Upper lobe of left lung (tissue), 6 donors: ENCODE measurements around the gene PTGIR. TPM values are rescaled to one million over a fixed set of nuclear protein-coding genes. Genes with fewer than 3 reads are reported as not detected.

Source experiments
- ATAC-seq, 2 donors: fragments of 200-7000 bp; cut with Tn5 transposase; one replicate each; pipeline ENCODE4 v1.9.1; 2022; ENCODE audit warnings: mild to moderate bottlenecking in 2 of 2, moderate library complexity in 2 of 2; ENCODE audit not compliant: low FRiP score in 2 of 2
- DNase-seq, 2 donors: peaks; one replicate each; pipeline ENCODE4 v3.0.0-alpha.2; 2019 to 2020
- H3K27ac ChIP-seq, 4 donors: fragments of 200-600 bp; sonication (generic); one replicate each; pipeline ENCODE4 v1.5.1; 2016 to 2019
- H3K27me3 ChIP-seq, 4 donors: fragments of 200-600 bp; sonication (generic); one replicate each; pipeline ENCODE4 v1.5.1; 2017 to 2019
- H3K36me3 ChIP-seq, 4 donors: fragments of 200-600 bp; sonication (generic); one replicate each; pipeline ENCODE4 v1.5.1; 2016 to 2019
- H3K4me1 ChIP-seq, 4 donors: fragments of 200-600 bp; sonication (generic); one replicate each; pipeline ENCODE4 v1.5.1; 2018 to 2019
- H3K4me3 ChIP-seq, 4 donors: fragments of 200-600 bp; sonication (generic); one replicate each; pipeline ENCODE4 v1.5.1; 2017 to 2019; ENCODE audit warnings: mild to moderate bottlenecking in 2 of 4, moderate library complexity in 1 of 4
- H3K9me3 ChIP-seq, 4 donors: fragments of 200-600 bp; sonication (generic); one replicate each; pipeline ENCODE4 v1.5.1; 2018 to 2019
- EP300 ChIP-seq, 4 donors: sonication (generic); formaldehyde crosslinking; IDR thresholded peaks; one replicate each; pipeline ENCODE4 v1.5.1; 2017; ENCODE audit warnings: antibody characterized with exemption in 4 of 4, control low read depth in 2 of 4
- POLR2A ChIP-seq, 4 donors: fragments of 450-650 bp; IDR thresholded peaks; one replicate each; pipeline ENCODE4 v1.5.1; 2016 to 2017; ENCODE audit warnings: antibody characterized with exemption in 4 of 4, mild to moderate bottlenecking in 2 of 4
- POLR2AphosphoS5 ChIP-seq, 2 donors: sonication (generic); formaldehyde crosslinking; IDR thresholded peaks; one replicate each; pipeline ENCODE4 v1.5.1; 2017; ENCODE audit warnings: antibody characterized with exemption in 2 of 2
- WGBS, 2 donors: methylation state at CpG; one replicate each; pipeline ENCODE4 v1.1.5; 2017 to 2018; 5-methylcytosine and 5-hydroxymethylcytosine counted together
- total RNA-seq, 6 donors: library from RNA; depleted of rRNA in 4 of 6; stranded (reverse); fragments of >200 nt in 4 of 6; gene quantifications; one replicate each; pipeline versions ENCODE4 v1.1.0 to v1.2.1, GENCODE V29; 2016 to 2021
- TF ChIP-seq, protein P1 (sequence below), 6 experiments: fragments of 450-650 bp in 4 of 6; fragments of 200-600 bp in 2 of 6; sonication (generic) in 2 of 6; IDR thresholded peaks; one replicate each; pipeline ENCODE4 v1.5.1; 2016 to 2019; ENCODE audit warnings: antibody characterized with exemption in 6 of 6
- donor health status: DM: no; HTN: no; CAD: no; lungs with moderate emphysema.
- donor health status: DM: no; HTN: yes; CAD: no; lungs with severe emphysema.

Gene PTGIR
- total RNA-seq, 6 donors from 2014 or later, result 6.4 to 26.0 (median 11.1) TPM

DNA sequence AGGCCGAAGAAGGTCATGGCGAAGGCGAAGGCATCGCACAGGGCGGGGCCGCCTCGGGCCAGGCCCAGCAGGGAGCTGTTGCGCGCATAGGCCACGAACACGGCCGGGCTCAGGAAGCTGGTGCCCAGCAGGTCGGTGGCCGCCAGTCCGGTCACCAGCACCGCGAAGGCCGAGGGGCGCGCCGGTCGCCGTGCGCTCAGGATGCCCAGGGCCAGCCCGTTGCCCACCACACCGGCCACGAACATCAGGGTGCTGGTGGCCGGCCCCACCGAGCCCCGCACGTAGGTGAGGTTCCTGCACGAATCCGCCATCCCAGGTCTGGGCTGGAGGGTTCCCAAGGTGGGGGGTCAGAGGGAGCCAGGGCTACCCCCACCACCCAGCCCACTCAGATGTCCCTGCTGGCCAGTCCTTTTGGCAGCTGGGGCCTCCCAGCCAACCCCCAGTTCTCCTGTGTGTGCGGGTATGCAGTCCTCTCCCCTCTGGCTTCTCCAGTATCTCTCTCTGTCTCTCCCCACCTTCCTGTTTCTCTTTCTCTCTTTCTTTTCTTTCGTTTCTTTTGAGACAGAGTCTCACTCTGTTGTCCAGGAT, 880 bp downstream of the PTGIR start:
- H3K27ac ChIP-seq, result peak overlapping the region; percentile 63 to 88 (median 80)

GRCh38 chr19:46622118-46622446, 2.8 kb downstream of the PTGIR start:
- no peak for TF ChIP-seq POLR2AphosphoS5 (IDR thresholded peaks at IDR 0.05)
- no peak for TF ChIP-seq EP300 (IDR thresholded peaks at IDR 0.05)
- TF ChIP-seq, protein P1, sequence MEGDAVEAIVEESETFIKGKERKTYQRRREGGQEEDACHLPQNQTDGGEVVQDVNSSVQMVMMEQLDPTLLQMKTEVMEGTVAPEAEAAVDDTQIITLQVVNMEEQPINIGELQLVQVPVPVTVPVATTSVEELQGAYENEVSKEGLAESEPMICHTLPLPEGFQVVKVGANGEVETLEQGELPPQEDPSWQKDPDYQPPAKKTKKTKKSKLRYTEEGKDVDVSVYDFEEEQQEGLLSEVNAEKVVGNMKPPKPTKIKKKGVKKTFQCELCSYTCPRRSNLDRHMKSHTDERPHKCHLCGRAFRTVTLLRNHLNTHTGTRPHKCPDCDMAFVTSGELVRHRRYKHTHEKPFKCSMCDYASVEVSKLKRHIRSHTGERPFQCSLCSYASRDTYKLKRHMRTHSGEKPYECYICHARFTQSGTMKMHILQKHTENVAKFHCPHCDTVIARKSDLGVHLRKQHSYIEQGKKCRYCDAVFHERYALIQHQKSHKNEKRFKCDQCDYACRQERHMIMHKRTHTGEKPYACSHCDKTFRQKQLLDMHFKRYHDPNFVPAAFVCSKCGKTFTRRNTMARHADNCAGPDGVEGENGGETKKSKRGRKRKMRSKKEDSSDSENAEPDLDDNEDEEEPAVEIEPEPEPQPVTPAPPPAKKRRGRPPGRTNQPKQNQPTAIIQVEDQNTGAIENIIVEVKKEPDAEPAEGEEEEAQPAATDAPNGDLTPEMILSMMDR (IDR thresholded peaks at IDR 0.05), result no peak
- TF ChIP-seq POLR2A (IDR thresholded peaks at IDR 0.05), result no peak
- 58 to 60% methylated on average over 7 of the region's 7 CpGs for WGBS, 2 donors
- ATAC-seq, result no peak
- peaks cover 46 to 48% (median 47%) of the 10 kb centered on the region in 4 donors for H3K4me1 ChIP-seq
- DNase-seq, result no peak
- peak overlapping the region in 3 of 4 donors; percentile 29 to 47 (median 34) for H3K4me3 ChIP-seq
- no peaks in the 10 kb centered on the region for H3K36me3 ChIP-seq
- H3K27me3 ChIP-seq, result no peaks in the 10 kb centered on the region
- peak overlapping the region; percentile 36 to 88 (median 80) for H3K27ac ChIP-seq
- no peaks in the 10 kb centered on the region for H3K9me3 ChIP-seq

More for the DNA sequence above, 880 bp downstream of the PTGIR start:
- WGBS, 2 donors, result 85 to 87% methylated on average over 9 to 16 of the region's 35 CpGs
- H3K4me1 ChIP-seq, result peaks cover 33 to 40% (median 36%) of the 10 kb centered on the region in 4 donors
- H3K4me3 ChIP-seq, result peak overlapping the region; percentile 8 to 47 (median 32)
- no peaks in the 10 kb centered on the region for H3K9me3 ChIP-seq
- DNase-seq (no peak), ATAC-seq (no peak)
- H3K27me3 ChIP-seq, result no peaks in the 10 kb centered on the region
- TF ChIP-seq, protein P1 (IDR thresholded peaks at IDR 0.05), result no peak
- TF ChIP-seq EP300 (IDR thresholded peaks at IDR 0.05) (no peak), POLR2AphosphoS5 (IDR thresholded peaks at IDR 0.05) (no peak), POLR2A (IDR thresholded peaks at IDR 0.05) (no peak)
- H3K36me3 ChIP-seq, result no peaks in the 10 kb centered on the region

- Histone ChIP-seq H3K36me3 (no peaks in the 10 kb centered on the region), H3K4me3 (peak overlapping the region in 3 of 4 donors; percentile 29 to 47 (median 34)), H3K27ac (peak overlapping the region; percentile 36 to 88 (median 80)), H3K9me3 (no peaks in the 10 kb centered on the region), H3K27me3 (no peaks in the 10 kb centered on the region), H3K4me1 (peaks cover 46 to 48% (median 48%) of the 10 kb centered on the region in 4 donors)
- no peak for ATAC-seq
- DNase-seq, result no peak
- 74 to 80% methylated on average over 17 to 32 of the region's 32 CpGs for WGBS, 2 donors
- TF ChIP-seq, protein P1 (IDR thresholded peaks at IDR 0.05), result no peak
- TF ChIP-seq POLR2A (IDR thresholded peaks at IDR 0.05) (no peak), EP300 (IDR thresholded peaks at IDR 0.05) (no peak), POLR2AphosphoS5 (IDR thresholded peaks at IDR 0.05) (no peak)
Observed at GRCh38 chr19:46621191-46622117, 3.4 kb downstream of the PTGIR start.

DNA sequence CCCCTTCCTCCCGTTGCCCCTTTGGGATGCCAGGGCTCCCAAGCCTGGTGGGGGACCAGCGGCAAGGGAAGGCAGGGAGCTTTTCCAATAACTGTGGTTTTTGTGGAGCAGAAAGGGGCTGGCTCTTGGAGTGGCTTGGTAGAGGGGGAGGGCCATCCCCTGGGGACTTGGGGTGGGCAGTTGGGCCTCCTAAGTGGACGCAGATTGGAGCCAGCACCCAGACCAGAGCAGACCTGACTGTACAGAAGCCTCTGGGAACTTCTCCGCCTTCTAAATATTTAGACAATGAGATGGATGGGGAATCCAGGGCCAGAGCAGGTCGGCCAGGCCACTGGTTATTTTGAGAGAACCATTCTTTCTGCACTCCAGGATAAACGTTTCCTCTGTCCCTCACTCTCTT, 4.2 kb downstream of the PTGIR start:
- Histone ChIP-seq H3K9me3 (no peaks in the 10 kb centered on the region), H3K27me3 (no peaks in the 10 kb centered on the region), H3K4me1 (peaks cover 39 to 42% (median 41%) of the 10 kb centered on the region in 4 donors), H3K27ac (peak overlapping the region; percentile 36 to 88 (median 80)), H3K4me3 (peak overlapping the region in 1 of 4 donors; percentile 47), H3K36me3 (no peaks in the 10 kb centered on the region)
- TF ChIP-seq POLR2A (IDR thresholded peaks at IDR 0.05) (no peak), EP300 (IDR thresholded peaks at IDR 0.05) (no peak), POLR2AphosphoS5 (IDR thresholded peaks at IDR 0.05) (no peak)
- TF ChIP-seq, protein P1 (IDR thresholded peaks at IDR 0.05), result no peak
- no peak for DNase-seq
- 34 to 60% methylated on average over 6 of the region's 6 CpGs for WGBS, 2 donors
- ATAC-seq, result no peak
